ENCODE results near the gene PAPOLA.

DNA sequence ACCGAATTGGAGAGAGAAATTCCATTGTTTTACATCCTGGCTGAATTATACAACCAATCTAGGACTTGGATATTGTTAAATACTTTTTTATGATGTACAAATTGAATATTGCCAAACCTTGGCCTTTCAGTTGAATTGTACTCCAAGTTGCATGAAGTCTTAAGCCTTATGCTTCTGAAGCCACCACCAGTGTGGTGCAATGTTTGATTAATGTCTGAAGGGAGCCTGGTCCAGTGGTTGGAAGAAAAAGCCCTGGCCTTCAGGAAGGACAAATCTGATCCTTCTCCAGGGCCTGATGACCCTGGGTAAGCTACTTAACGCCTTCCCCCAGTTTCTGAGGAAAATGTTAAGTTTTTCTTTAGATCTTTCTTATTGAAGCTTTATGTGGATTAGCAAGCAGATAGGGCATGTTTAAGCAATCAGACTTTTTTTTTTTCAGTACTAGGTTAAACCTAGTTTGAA lies 72.0 kb downstream of the PAPOLA start:
- TF ChIP-seq TAF1 (IDR thresholded peaks at IDR 0.05; ENCODE audit: borderline replicate concordance, insufficient read depth, low read length) (no peak), POLR2AphosphoS5 (IDR thresholded peaks at IDR 0.05; ENCODE audit: low read depth, low read length) (no peak), SIN3A (IDR thresholded peaks at IDR 0.05; ENCODE audit: borderline replicate concordance, insufficient read depth, low read length) (no peak)
- TF ChIP-seq, protein P1, sequence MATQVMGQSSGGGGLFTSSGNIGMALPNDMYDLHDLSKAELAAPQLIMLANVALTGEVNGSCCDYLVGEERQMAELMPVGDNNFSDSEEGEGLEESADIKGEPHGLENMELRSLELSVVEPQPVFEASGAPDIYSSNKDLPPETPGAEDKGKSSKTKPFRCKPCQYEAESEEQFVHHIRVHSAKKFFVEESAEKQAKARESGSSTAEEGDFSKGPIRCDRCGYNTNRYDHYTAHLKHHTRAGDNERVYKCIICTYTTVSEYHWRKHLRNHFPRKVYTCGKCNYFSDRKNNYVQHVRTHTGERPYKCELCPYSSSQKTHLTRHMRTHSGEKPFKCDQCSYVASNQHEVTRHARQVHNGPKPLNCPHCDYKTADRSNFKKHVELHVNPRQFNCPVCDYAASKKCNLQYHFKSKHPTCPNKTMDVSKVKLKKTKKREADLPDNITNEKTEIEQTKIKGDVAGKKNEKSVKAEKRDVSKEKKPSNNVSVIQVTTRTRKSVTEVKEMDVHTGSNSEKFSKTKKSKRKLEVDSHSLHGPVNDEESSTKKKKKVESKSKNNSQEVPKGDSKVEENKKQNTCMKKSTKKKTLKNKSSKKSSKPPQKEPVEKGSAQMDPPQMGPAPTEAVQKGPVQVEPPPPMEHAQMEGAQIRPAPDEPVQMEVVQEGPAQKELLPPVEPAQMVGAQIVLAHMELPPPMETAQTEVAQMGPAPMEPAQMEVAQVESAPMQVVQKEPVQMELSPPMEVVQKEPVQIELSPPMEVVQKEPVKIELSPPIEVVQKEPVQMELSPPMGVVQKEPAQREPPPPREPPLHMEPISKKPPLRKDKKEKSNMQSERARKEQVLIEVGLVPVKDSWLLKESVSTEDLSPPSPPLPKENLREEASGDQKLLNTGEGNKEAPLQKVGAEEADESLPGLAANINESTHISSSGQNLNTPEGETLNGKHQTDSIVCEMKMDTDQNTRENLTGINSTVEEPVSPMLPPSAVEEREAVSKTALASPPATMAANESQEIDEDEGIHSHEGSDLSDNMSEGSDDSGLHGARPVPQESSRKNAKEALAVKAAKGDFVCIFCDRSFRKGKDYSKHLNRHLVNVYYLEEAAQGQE (IDR thresholded peaks at IDR 0.05; ENCODE audit: insufficient read depth in 1 of 2, low read depth in 2 of 2, low read length in 2 of 2): no peak

Data from PFSK-1 (cell line).